Posterior cingulate gyrus (tissue), 11 donors: ENCODE data around the gene KIRREL2.
A peak's percentile ranks its signal among the peaks of the same experiment; 100 is the strongest.
"Not testable (repeated sequence)": the region's sequence is repeated elsewhere in the genome, so short reads cannot be mapped to it uniquely, and the experiment has no call there.

ENCODE experiments used
- DNase-seq, 10 donors: peaks; one replicate each; pipeline versions ENCODE4 v3.0.0 to v3.0.0-alpha.2; 2020 to 2021; ENCODE audit warnings: mixed read lengths in 3 of 10
- intact Hi-C: fragments of 100-400 bp; cut with DNase I; formaldehyde crosslinking; loops from one replicate; pipeline ENCODE4 v1.15.1; 2023

The KIRREL2 gene

GRCh38 chr19:35868823-35869326 lies 12.2 kb downstream of the KIRREL2 start:
- intact Hi-C loops = loop anchor here (2.0 kb wide), 1 partner anchor 92 kb away; no protein-coding TSS in a partner anchor

GRCh38 chr19:35869327-35870123 lies 12.8 kb downstream of the KIRREL2 start:
- intact Hi-C loops = loop anchor here (2.0 kb wide), 1 partner anchor 93 kb away; no protein-coding TSS in a partner anchor
- DNase-seq = peak; percentile 74 to 99 (median 88)

More at GRCh38 chr19:35868823-35869326, 12.2 kb downstream of the KIRREL2 start:
- DNase-seq = no peak

- peak in 3 of 10 donors; percentile 28 to 58 (median 38) for DNase-seq
- intact Hi-C loops = not testable (repeated sequence)
Observed at GRCh38 chr19:35870124-35870736, 13.5 kb downstream of the KIRREL2 start.

- peak in 1 of 10 donors; percentile 76 for DNase-seq
- intact Hi-C loops = no loop called here
Observed at GRCh38 chr19:35870798-35871197, 14.1 kb downstream of the KIRREL2 start.

GRCh38 chr19:35871611-35872010 lies 14.9 kb downstream of the KIRREL2 start:
- DNase-seq = peak in 1 of 10 donors; percentile 69
- intact Hi-C loops = no loop called here

GRCh38 chr19:35872180-35872579 lies 15.5 kb downstream of the KIRREL2 start:
- peak in 1 of 10 donors; percentile 53 for DNase-seq

GRCh38 chr19:35874392-35874930 lies 17.8 kb downstream of the KIRREL2 start:
- intact Hi-C loops = no loop called here
- DNase-seq = no peak

More at GRCh38 chr19:35872180-35872579, 15.5 kb downstream of the KIRREL2 start:
- intact Hi-C loops = no loop called here

- no peak for DNase-seq
- intact Hi-C loops = no loop called here
Observed at GRCh38 chr19:35879068-35879467, 22.4 kb downstream of the KIRREL2 start.

GRCh38 chr19:35879770-35880317 lies 23.1 kb downstream of the KIRREL2 start:
- intact Hi-C loops = no loop called here
- DNase-seq = peak; percentile 68 to 98 (median 82)

GRCh38 chr19:35882114-35882832 lies 25.6 kb downstream of the KIRREL2 start:
- intact Hi-C loops = loop anchor here (1.0 kb wide), 1 partner anchor 49 kb away; no protein-coding TSS in a partner anchor
- no peak for DNase-seq

- DNase-seq = no peak
- intact Hi-C loops = no loop called here
Observed at GRCh38 chr19:35883882-35884281, 27.2 kb downstream of the KIRREL2 start.

- DNase-seq = no peak
- intact Hi-C loops = no loop called here
Observed at GRCh38 chr19:35885225-35885738, 28.6 kb downstream of the KIRREL2 start.

- intact Hi-C loops = no loop called here
Observed at GRCh38 chr19:35885904-35886303, 29.2 kb downstream of the KIRREL2 start.

GRCh38 chr19:35887197-35887596 lies 30.5 kb downstream of the KIRREL2 start:
- intact Hi-C loops = no loop called here
- DNase-seq = no peak

More at GRCh38 chr19:35885904-35886303, 29.2 kb downstream of the KIRREL2 start:
- no peak for DNase-seq

- intact Hi-C loops = no loop called here
- no peak for DNase-seq
Observed at GRCh38 chr19:35888398-35888797, 31.7 kb downstream of the KIRREL2 start.

- intact Hi-C loops = no loop called here
- DNase-seq = no peak
Observed at GRCh38 chr19:35889370-35890112, 32.8 kb downstream of the KIRREL2 start.

GRCh38 chr19:35890113-35890650 lies 33.5 kb downstream of the KIRREL2 start:
- DNase-seq = no peak
- intact Hi-C loops = no loop called here

- intact Hi-C loops, DNase-seq: not testable (repeated sequence)
Observed at GRCh38 chr19:35891819-35892218, 35.1 kb downstream of the KIRREL2 start.

GRCh38 chr19:35894342-35894741 lies 37.6 kb downstream of the KIRREL2 start:
- DNase-seq = peak in 1 of 10 donors; percentile 26
- intact Hi-C loops = no loop called here
